Psoas muscle (tissue), 8 donors: ENCODE results near the gene TNFRSF14. TPM values are rescaled to one million over a fixed set of nuclear protein-coding genes. Genes with fewer than 3 reads are reported as not detected.

ENCODE experiments used
- ATAC-seq, 4 donors: fragments of 200-7000 bp; cut with Tn5 transposase; one replicate each; pipeline ENCODE4 v1.9.1; 2020; ENCODE audit warnings: moderate library complexity in 3 of 4, mild to moderate bottlenecking in 2 of 4
- DNase-seq, 2 donors: peaks; one replicate each; pipeline ENCODE4 v3.0.0-alpha.2; 2020
- H3K27ac ChIP-seq: fragments of 200-600 bp; one replicate; pipeline ENCODE4 v1.8.0; 2022
- H3K27me3 ChIP-seq, 3 donors: fragments of 200-600 bp in 1 of 3; one replicate each; pipeline versions ENCODE4 v1.6.1 to v1.8.0; 2013 to 2022; ENCODE audit warnings: low read length in 2 of 3, mild to moderate bottlenecking in 2 of 3, moderate library complexity in 1 of 3; ENCODE audit not compliant: insufficient read depth in 3 of 3
- H3K36me3 ChIP-seq, 2 donors: fragments of 200-600 bp in 1 of 2; one replicate each; pipeline versions ENCODE4 v1.6.1 to v1.8.0; 2013 to 2022; ENCODE audit warnings: low read depth in 1 of 2, mild to moderate bottlenecking in 1 of 2, moderate library complexity in 1 of 2; ENCODE audit not compliant: insufficient read depth in 1 of 2
- H3K4me1 ChIP-seq: fragments of 200-600 bp; one replicate; pipeline ENCODE4 v1.8.0; 2022
- H3K4me3 ChIP-seq: fragments of 200-600 bp; one replicate; pipeline ENCODE4 v1.8.0; 2022; ENCODE audit warnings: mild to moderate bottlenecking
- H3K9me3 ChIP-seq: fragments of 200-600 bp; one replicate; pipeline ENCODE4 v1.8.0; 2022
- WGBS, 3 donors: extraction: QIAGEN DNeasy Blood & Tissue Kit; methylation state at CpG; one replicate each; pipeline versions ENCODE4 v1.1.6 to v1.1.7; 2013; 5-methylcytosine and 5-hydroxymethylcytosine counted together
- intact Hi-C, 2 donors: fragments of 100-400 bp; cut with DNase I; formaldehyde crosslinking; loops; one replicate each; pipeline versions ENCODE4 v1.11.0 to v1.14.2; 2022
- polyA plus RNA-seq, 3 donors: library from polyadenylated mRNA; stranded (reverse); fragments of 200-250 nt; gene quantifications; one replicate each; pipeline ENCODE4 v1.2.3, GENCODE V29; 2013
- total RNA-seq, 4 donors: library from RNA; stranded (reverse); fragmentation: NEBNext Ultra II Directional in 2 of 4; extraction: Animal tissue kit (Norgen Biotek cat#: 25700) in 2 of 4; gene quantifications; one replicate each; pipeline versions ENCODE4 v1.2.1 to v1.2.4, GENCODE V29; 2021 to 2023
- TF ChIP-seq, protein P1 (sequence below): fragments of 200-600 bp; IDR thresholded peaks from one replicate; pipeline ENCODE4 v1.8.0; 2022; ENCODE audit warnings: antibody characterized with exemption
- donor health status: healthy with polysubstance abuse.
- donor health status: DM: no; HTN: no; CAD: no; lungs with moderate emphysema.
- donor health status: Bipolar disorder and iron deficiency.
- donor health status: healthy.
- donor health status: DM: yes; HTN: yes; CAD: no.
- donor health status: DM: no; HTN: no; CAD: no.
- donor health status: DM: no; HTN: no; CAD: no.
- donor health status: DM: yes; HTN: yes; CAD: no.

The TNFRSF14 gene
- total and polyA plus RNA-seq, 7 donors = 6.2 to 10.8 (median 8.2) TPM

GRCh38 chr1:2544093-2544874 is 11.9 kb upstream of the TNFRSF14 start:
- no peak for ATAC-seq
- WGBS, 3 donors = 28 to 42% (median 35%) methylated on average over 26 of the region's 26 CpGs
- TF ChIP-seq, protein P1, sequence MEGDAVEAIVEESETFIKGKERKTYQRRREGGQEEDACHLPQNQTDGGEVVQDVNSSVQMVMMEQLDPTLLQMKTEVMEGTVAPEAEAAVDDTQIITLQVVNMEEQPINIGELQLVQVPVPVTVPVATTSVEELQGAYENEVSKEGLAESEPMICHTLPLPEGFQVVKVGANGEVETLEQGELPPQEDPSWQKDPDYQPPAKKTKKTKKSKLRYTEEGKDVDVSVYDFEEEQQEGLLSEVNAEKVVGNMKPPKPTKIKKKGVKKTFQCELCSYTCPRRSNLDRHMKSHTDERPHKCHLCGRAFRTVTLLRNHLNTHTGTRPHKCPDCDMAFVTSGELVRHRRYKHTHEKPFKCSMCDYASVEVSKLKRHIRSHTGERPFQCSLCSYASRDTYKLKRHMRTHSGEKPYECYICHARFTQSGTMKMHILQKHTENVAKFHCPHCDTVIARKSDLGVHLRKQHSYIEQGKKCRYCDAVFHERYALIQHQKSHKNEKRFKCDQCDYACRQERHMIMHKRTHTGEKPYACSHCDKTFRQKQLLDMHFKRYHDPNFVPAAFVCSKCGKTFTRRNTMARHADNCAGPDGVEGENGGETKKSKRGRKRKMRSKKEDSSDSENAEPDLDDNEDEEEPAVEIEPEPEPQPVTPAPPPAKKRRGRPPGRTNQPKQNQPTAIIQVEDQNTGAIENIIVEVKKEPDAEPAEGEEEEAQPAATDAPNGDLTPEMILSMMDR = no peak
- intact Hi-C loops = no loop called here
- peaks cover 0 to 59% (median 14%) of the 10 kb centered on the region in 3 donors for H3K27me3 ChIP-seq
- H3K4me1 ChIP-seq = peaks cover 15% of the 10 kb centered on the region
- no peaks in the 10 kb centered on the region for H3K36me3 ChIP-seq
- no peak overlapping the region for H3K27ac ChIP-seq
- DNase-seq = no peak
- no peaks in the 10 kb centered on the region for H3K9me3 ChIP-seq
- H3K4me3 ChIP-seq = no peak overlapping the region

- Histone ChIP-seq H3K36me3 (no peaks in the 10 kb centered on the region), H3K9me3 (no peaks in the 10 kb centered on the region), H3K27me3 (peaks cover 0 to 51% (median 14%) of the 10 kb centered on the region in 3 donors), H3K4me3 (no peak overlapping the region), H3K27ac (no peak overlapping the region), H3K4me1 (peaks cover 15% of the 10 kb centered on the region)
- intact Hi-C loops = loop anchor here in 1 of 2 donors (1.0 to 5.0 kb wide), 2 partner anchors 11 to 83 kb away; no protein-coding TSS in a partner anchor
- WGBS, 3 donors = 49 to 63% (median 56%) methylated on average over 18 to 19 of the region's 19 CpGs
- ATAC-seq (no peak), DNase-seq (no peak)
- TF ChIP-seq, protein P1 = no peak
Observed at GRCh38 chr1:2544875-2545640, 11.1 kb upstream of the TNFRSF14 start.

DNA sequence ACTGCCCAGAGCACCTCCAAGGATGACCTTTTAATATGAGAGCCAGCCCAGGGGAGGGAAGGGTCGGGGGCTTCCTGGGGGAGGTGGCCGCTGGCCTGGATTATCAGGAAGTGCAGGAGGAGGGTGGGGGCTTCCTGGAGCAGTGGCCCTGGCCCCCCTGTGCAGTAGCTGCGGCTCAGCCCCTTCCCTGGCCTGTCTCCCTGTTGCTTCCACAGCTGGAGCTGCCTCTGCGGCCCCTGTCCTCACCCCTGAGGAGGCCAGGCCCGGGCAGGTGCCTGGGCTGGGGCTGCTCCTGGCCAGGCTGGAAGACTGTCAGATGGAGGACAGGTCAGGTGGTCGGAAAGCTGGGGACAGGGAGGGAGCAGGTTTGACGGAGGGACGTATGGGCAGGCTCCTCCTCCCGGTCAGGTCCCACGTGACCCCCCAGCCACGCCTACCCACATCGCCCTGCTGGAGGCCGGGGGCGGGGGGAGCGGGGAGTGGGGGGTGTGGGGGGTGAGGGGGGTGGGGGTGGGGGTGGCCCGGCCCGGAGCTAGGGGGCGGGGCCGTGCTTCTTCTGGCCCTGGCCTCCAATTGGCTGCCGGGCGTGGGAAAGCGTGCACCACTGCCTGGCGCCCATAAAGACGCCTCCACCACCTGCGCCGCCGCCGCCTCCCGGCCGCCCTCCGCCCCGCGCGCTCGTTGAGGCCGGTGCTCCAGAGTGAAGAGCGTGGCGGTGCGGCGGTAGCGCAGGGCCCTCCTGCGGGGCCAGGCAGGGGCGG is 10.2 kb upstream of the TNFRSF14 start:
- no peaks in the 10 kb centered on the region for H3K36me3 ChIP-seq
- no peaks in the 10 kb centered on the region for H3K9me3 ChIP-seq
- peak overlapping the region; percentile 66 for H3K4me3 ChIP-seq
- 5 to 11% (median 7%) methylated on average over 12 to 43 of the region's 43 CpGs for WGBS, 3 donors
- TF ChIP-seq, protein P1 = no peak
- ATAC-seq (peak; percentile 44 to 68 (median 58)), DNase-seq (peak; percentile 86 to 88)
- H3K4me1 ChIP-seq = peaks cover 15% of the 10 kb centered on the region
- intact Hi-C loops = loop anchor here in 1 of 2 donors (1.0 to 5.0 kb wide), 2 partner anchors 12 to 84 kb away; no protein-coding TSS in a partner anchor
- H3K27ac ChIP-seq = peak overlapping the region; percentile 83
- H3K27me3 ChIP-seq = peaks cover 0 to 42% (median 13%) of the 10 kb centered on the region in 3 donors

GRCh38 chr1:2546515-2547209 is 9.5 kb upstream of the TNFRSF14 start:
- Histone ChIP-seq H3K36me3 (no peaks in the 10 kb centered on the region), H3K4me3 (peak overlapping the region; percentile 66), H3K9me3 (no peaks in the 10 kb centered on the region), H3K27ac (peak overlapping the region; percentile 83), H3K4me1 (peaks cover 15% of the 10 kb centered on the region), H3K27me3 (peaks cover 0 to 39% (median 9%) of the 10 kb centered on the region in 3 donors)
- TF ChIP-seq, protein P1 = no peak
- ATAC-seq (peak; percentile 31 to 42 (median 40)), DNase-seq (peak; percentile 81 to 84)
- intact Hi-C loops = loop anchor here in 1 of 2 donors (5.0 kb wide), 1 partner anchor 84 kb away; no protein-coding TSS in a partner anchor
- 0 to 3% (median 1%) methylated on average over 35 to 52 of the region's 52 CpGs for WGBS, 3 donors
